GM10266 (cell line): Measurements from ENCODE around the gene NEURL2.

ENCODE experiments used
- DNase-seq: peaks from one replicate; pipeline ENCODE4 v3.0.0; 2012; ENCODE audit errors: extremely low spot score
- CTCF ChIP-seq: IDR thresholded peaks from 2 replicates; pipeline ENCODE4 v1.5.1; 2012; ENCODE audit warnings: mild to moderate bottlenecking, low read depth; ENCODE audit not compliant: control insufficient read depth, insufficient read depth; ENCODE audit errors: missing control alignments

The NEURL2 gene

GRCh38 chr20:45841407-45842129 lies 49.4 kb downstream of the NEURL2 start:
- TF ChIP-seq CTCF: no peak
- DNase-seq: no peak

GRCh38 chr20:45840700-45841198 lies 50.3 kb downstream of the NEURL2 start:
- DNase-seq: no peak
- no peak for TF ChIP-seq CTCF
